ENCODE data around the gene CLSTN1.

The CLSTN1 gene

DNA sequence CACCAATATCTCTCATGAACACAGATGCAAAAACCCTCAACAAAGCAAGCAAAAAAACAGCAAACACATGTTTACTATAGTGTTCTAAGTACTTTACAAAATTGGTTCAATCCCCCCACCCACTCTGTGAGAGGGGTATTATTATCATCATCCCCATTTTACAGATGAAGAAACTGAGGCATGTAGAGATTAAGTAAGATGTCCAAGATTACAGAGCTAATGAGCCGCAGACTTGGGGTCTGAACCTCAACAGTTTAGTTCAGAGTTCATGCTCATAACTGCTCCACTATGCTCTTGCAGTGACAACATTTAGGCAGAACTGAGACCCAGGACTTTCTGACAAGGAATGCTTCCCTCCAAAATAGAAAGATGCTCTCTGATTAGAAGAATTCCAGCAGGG is 21.9 kb downstream of the CLSTN1 start:
- H3K9me3 ChIP-seq (ENCODE audit: insufficient read depth, low read length, severe bottlenecking) = no peaks in the 10 kb centered on the region
- H3K9ac ChIP-seq (ENCODE audit: low read depth, low read length) = no peak overlapping the region
- DNase-seq (no peak), ATAC-seq (ENCODE audit: insufficient read depth, low read depth) (no peak)
- H3K27me3 ChIP-seq (ENCODE audit: insufficient read depth, low read length, poor library complexity) = no peaks in the 10 kb centered on the region
- H3K79me2 ChIP-seq (ENCODE audit: insufficient read depth, low read length) = peaks cover 96% of the 10 kb centered on the region
- H2AFZ ChIP-seq (ENCODE audit: low read depth, low read length) = no peak overlapping the region
- peaks cover 38% of the 10 kb centered on the region for H4K20me1 ChIP-seq (ENCODE audit: insufficient read depth, low read length)
- TF ChIP-seq, protein P1, sequence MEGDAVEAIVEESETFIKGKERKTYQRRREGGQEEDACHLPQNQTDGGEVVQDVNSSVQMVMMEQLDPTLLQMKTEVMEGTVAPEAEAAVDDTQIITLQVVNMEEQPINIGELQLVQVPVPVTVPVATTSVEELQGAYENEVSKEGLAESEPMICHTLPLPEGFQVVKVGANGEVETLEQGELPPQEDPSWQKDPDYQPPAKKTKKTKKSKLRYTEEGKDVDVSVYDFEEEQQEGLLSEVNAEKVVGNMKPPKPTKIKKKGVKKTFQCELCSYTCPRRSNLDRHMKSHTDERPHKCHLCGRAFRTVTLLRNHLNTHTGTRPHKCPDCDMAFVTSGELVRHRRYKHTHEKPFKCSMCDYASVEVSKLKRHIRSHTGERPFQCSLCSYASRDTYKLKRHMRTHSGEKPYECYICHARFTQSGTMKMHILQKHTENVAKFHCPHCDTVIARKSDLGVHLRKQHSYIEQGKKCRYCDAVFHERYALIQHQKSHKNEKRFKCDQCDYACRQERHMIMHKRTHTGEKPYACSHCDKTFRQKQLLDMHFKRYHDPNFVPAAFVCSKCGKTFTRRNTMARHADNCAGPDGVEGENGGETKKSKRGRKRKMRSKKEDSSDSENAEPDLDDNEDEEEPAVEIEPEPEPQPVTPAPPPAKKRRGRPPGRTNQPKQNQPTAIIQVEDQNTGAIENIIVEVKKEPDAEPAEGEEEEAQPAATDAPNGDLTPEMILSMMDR (IDR thresholded peaks at IDR 0.05; ENCODE audit: borderline replicate concordance, extremely low read depth, low read length, poor library complexity, severe bottlenecking) = no peak
- TF ChIP-seq EZH2 (IDR thresholded peaks at IDR 0.05; ENCODE audit: borderline replicate concordance, low read depth, low read length, severe bottlenecking) = no peak
- peaks cover 18% of the 10 kb centered on the region; the same call in 1 of the 2 replicates for H3K4me1 ChIP-seq (ENCODE audit: insufficient read depth, low read length)
- H3K4me3 ChIP-seq (ENCODE audit: low read depth in 1 of 2, low read length in 2 of 2) = no peak overlapping the region
- H3K4me2 ChIP-seq (ENCODE audit: insufficient read depth, low read length) = no peak overlapping the region
- no peaks in the 10 kb centered on the region for H3K36me3 ChIP-seq (ENCODE audit: insufficient read depth, low read length)
- H3K27ac ChIP-seq (ENCODE audit: low read length) = peak overlapping the region; percentile 25

DNA sequence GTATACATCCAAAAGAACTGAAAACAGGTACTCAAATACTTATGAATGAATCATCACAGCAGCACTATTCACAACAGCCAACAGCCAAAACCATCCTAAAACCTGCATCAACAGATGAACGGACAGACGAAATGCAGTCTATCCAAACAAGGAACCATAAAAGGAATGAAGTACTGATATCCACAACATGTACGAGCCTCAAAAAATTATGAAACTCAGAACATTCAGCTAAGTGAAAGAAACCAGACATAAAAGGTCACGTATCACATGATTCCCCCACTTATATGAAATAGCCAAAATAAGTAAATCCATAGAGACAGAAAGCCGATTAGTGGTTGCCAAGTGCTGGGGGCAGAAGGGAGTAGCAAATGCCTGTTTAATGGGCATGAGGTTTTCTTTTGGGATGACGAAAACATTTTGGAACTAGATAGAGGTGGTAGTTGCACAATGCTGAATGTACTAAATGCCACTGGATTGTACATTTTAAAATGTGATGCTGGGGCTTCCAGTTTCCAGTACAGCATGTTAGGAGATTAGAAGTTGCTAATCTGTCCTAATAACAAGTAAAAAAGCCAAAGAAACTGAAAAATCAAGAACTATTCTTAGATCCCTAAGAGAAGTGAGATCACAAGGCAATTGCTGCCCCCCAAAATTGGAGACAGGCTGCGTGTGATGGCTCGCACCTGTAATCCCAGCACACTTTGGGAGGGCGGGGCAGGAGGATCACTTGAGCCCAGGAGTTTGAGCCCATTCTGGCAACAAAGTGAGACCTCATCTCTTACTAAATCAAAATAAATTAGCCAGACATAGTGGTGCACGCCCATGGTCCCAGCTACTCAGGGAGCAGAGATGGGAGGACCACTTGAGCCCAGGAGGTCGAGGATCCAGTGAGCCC is 25.3 kb downstream of the CLSTN1 start:
- no peak overlapping the region for H3K9ac ChIP-seq (ENCODE audit: low read depth, low read length)
- no peaks in the 10 kb centered on the region for H3K9me3 ChIP-seq (ENCODE audit: insufficient read depth, low read length, severe bottlenecking)
- TF ChIP-seq, protein P1 (IDR thresholded peaks at IDR 0.05; ENCODE audit: borderline replicate concordance, extremely low read depth, low read length, poor library complexity, severe bottlenecking) = no peak
- TF ChIP-seq EZH2 (IDR thresholded peaks at IDR 0.05; ENCODE audit: borderline replicate concordance, low read depth, low read length, severe bottlenecking) = no peak
- DNase-seq = no peak
- ATAC-seq (ENCODE audit: insufficient read depth, low read depth) = no peak
- no peak overlapping the region for H2AFZ ChIP-seq (ENCODE audit: low read depth, low read length)
- no peak overlapping the region for H3K4me3 ChIP-seq (ENCODE audit: low read depth in 1 of 2, low read length in 2 of 2)
- H3K27ac ChIP-seq (ENCODE audit: low read length) = no peak overlapping the region
- H3K27me3 ChIP-seq (ENCODE audit: insufficient read depth, low read length, poor library complexity) = no peaks in the 10 kb centered on the region
- H4K20me1 ChIP-seq (ENCODE audit: insufficient read depth, low read length) = peaks cover 33% of the 10 kb centered on the region
- no peak overlapping the region for H3K4me2 ChIP-seq (ENCODE audit: insufficient read depth, low read length)
- H3K36me3 ChIP-seq (ENCODE audit: insufficient read depth, low read length) = no peaks in the 10 kb centered on the region
- peaks cover 14% of the 10 kb centered on the region; the same call in 1 of the 2 replicates for H3K4me1 ChIP-seq (ENCODE audit: insufficient read depth, low read length)
- peaks cover 99% of the 10 kb centered on the region for H3K79me2 ChIP-seq (ENCODE audit: insufficient read depth, low read length)

DNA sequence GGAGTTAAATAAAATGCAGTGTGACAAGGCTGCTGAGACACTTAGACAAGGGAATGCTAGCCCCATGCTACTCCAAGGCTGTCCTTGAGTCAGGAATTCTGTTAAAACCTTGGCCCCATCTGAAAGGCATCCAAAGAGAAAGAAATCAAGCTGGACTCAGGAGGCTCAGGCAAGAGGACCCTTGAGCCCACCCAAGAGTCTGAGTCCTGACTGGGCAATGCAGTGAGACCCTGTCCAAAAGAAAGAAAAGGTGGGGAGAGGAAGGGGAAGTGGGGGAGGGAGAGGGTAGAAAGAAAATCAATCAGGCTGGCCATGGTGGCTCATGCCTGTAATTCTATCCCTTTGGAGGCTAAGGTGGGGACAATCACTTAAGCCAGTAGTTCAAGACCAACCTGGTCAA is 26.7 kb downstream of the CLSTN1 start:
- Histone ChIP-seq H2AFZ (ENCODE audit: low read depth, low read length) (no peak overlapping the region), H3K4me2 (ENCODE audit: insufficient read depth, low read length) (no peak overlapping the region), H3K27ac (ENCODE audit: low read length) (no peak overlapping the region)

More for the DNA sequence above, 26.7 kb downstream of the CLSTN1 start:
- no peak overlapping the region for H3K9ac ChIP-seq (ENCODE audit: low read depth, low read length)
- ATAC-seq (ENCODE audit: insufficient read depth, low read depth) = no peak
- H3K9me3 ChIP-seq (ENCODE audit: insufficient read depth, low read length, severe bottlenecking) = no peaks in the 10 kb centered on the region
- H3K4me3 ChIP-seq (ENCODE audit: low read depth in 1 of 2, low read length in 2 of 2) = no peak overlapping the region
- no peaks in the 10 kb centered on the region for H3K36me3 ChIP-seq (ENCODE audit: insufficient read depth, low read length)
- no peaks in the 10 kb centered on the region for H3K27me3 ChIP-seq (ENCODE audit: insufficient read depth, low read length, poor library complexity)
- H3K4me1 ChIP-seq (ENCODE audit: insufficient read depth, low read length) = peaks cover 14% of the 10 kb centered on the region; the same call in 1 of the 2 replicates
- TF ChIP-seq, protein P1 (IDR thresholded peaks at IDR 0.05; ENCODE audit: borderline replicate concordance, extremely low read depth, low read length, poor library complexity, severe bottlenecking) = no peak
- no peak for TF ChIP-seq EZH2 (IDR thresholded peaks at IDR 0.05; ENCODE audit: borderline replicate concordance, low read depth, low read length, severe bottlenecking)
- H4K20me1 ChIP-seq (ENCODE audit: insufficient read depth, low read length) = peaks cover 38% of the 10 kb centered on the region
- H3K79me2 ChIP-seq (ENCODE audit: insufficient read depth, low read length) = peaks cover 99% of the 10 kb centered on the region
- DNase-seq = no peak
